CD4-positive, alpha-beta T cell treated with Interleukin-2 at 100 ng/mL for 4 hours (primary cell): Measurements from ENCODE around the gene CHTOP.
"Not testable (repeated sequence)": the region's sequence is repeated elsewhere in the genome, so short reads cannot be mapped to it uniquely, and the experiment has no call there.

Experiments used
- DNase-seq: peaks from one replicate; pipeline ENCODE4 v3.0.0-alpha.2; 2020; ENCODE audit warnings: low spot score

CHTOP gene

GRCh38 chr1:153661111-153661708 lies 27.3 kb downstream of the CHTOP start:
- no peak for DNase-seq

GRCh38 chr1:153662269-153662668 lies 28.4 kb downstream of the CHTOP start:
- DNase-seq = no peak

GRCh38 chr1:153663211-153663610 lies 29.3 kb downstream of the CHTOP start:
- DNase-seq = no peak

- no peak for DNase-seq
These were observed 33.6 kb downstream of the CHTOP start for GRCh38 chr1:153667439-153667838.

GRCh38 chr1:153668672-153669071 lies 34.8 kb downstream of the CHTOP start:
- not testable (repeated sequence) for DNase-seq

- no peak for DNase-seq
These were observed 35.7 kb downstream of the CHTOP start for GRCh38 chr1:153669606-153670005.

- no peak for DNase-seq
These were observed 36.5 kb downstream of the CHTOP start for GRCh38 chr1:153670257-153670858.

- DNase-seq = peak; percentile 99
These were observed 37.2 kb downstream of the CHTOP start, which contains the start of gene ILF2 for GRCh38 chr1:153670859-153671627. TSS of gene ILF2 (minus strand) at chr1:153670993. CDS start at chr1:153670922, 71 bp downstream.

- peak; percentile 47 for DNase-seq
These were observed 37.9 kb downstream of the CHTOP start for GRCh38 chr1:153671628-153672353.

GRCh38 chr1:153673511-153673910 lies 39.6 kb downstream of the CHTOP start:
- no peak for DNase-seq

GRCh38 chr1:153677718-153678518 lies 44.1 kb downstream of the CHTOP start:
- peak; percentile 51 for DNase-seq

- no peak for DNase-seq
These were observed 44.9 kb downstream of the CHTOP start, which contains the start of gene NPR1 for GRCh38 chr1:153678519-153679336. TSS of gene NPR1 (plus strand) at chr1:153678688. CDS start at chr1:153679109, 421 bp downstream.

- no peak for DNase-seq
These were observed 45.7 kb downstream of the CHTOP start for GRCh38 chr1:153679337-153680119.

GRCh38 chr1:153680120-153680403 lies 46.2 kb downstream of the CHTOP start:
- DNase-seq = no peak

GRCh38 chr1:153682730-153683129 lies 48.9 kb downstream of the CHTOP start:
- DNase-seq = no peak

- DNase-seq = no peak
These were observed 50.0 kb downstream of the CHTOP start for GRCh38 chr1:153683854-153684253.

- DNase-seq = no peak
These were observed 51.0 kb downstream of the CHTOP start for GRCh38 chr1:153684892-153685291.

GRCh38 chr1:153685544-153686340 lies 51.9 kb downstream of the CHTOP start:
- DNase-seq = no peak
